ENCODE results near the gene LRCH2.
A peak's percentile ranks its signal among the peaks of the same experiment; 100 is the strongest.

Gene LRCH2

GRCh38 chrX:115173181-115173580 lies 60.7 kb downstream of the LRCH2 start:
- TF ChIP-seq CTCF (IDR thresholded peaks at IDR 0.05; ENCODE audit: borderline replicate concordance, control extremely low read depth, extremely low read depth, insufficient read depth, missing control alignments), result no peak

GRCh38 chrX:115147220-115147619 lies 86.7 kb downstream of the LRCH2 start:
- TF ChIP-seq CTCF (IDR thresholded peaks at IDR 0.05; ENCODE audit: borderline replicate concordance, control extremely low read depth, extremely low read depth, insufficient read depth, missing control alignments), result no peak
- peak; percentile 9 for DNase-seq (ENCODE audit: low spot score)
- in situ Hi-C loops (cut with MboI; ENCODE audit: low sequenced_read_pairs, unreplicated experiment), result no loop called here

More at GRCh38 chrX:115173181-115173580, 60.7 kb downstream of the LRCH2 start:
- no peak for DNase-seq (ENCODE audit: low spot score)
- in situ Hi-C loops (cut with MboI; ENCODE audit: low sequenced_read_pairs, unreplicated experiment), result no loop called here

GRCh38 chrX:115142057-115142456 lies 91.8 kb downstream of the LRCH2 start:
- TF ChIP-seq CTCF (IDR thresholded peaks at IDR 0.05; ENCODE audit: borderline replicate concordance, control extremely low read depth, extremely low read depth, insufficient read depth, missing control alignments), result no peak
- in situ Hi-C loops (cut with MboI; ENCODE audit: low sequenced_read_pairs, unreplicated experiment), result no loop called here

GRCh38 chrX:115138040-115138439 lies 95.9 kb downstream of the LRCH2 start:
- DNase-seq (ENCODE audit: low spot score), result no peak
- in situ Hi-C loops (cut with MboI; ENCODE audit: low sequenced_read_pairs, unreplicated experiment), result no loop called here
- TF ChIP-seq CTCF (IDR thresholded peaks at IDR 0.05; ENCODE audit: borderline replicate concordance, control extremely low read depth, extremely low read depth, insufficient read depth, missing control alignments), result no peak

More at GRCh38 chrX:115142057-115142456, 91.8 kb downstream of the LRCH2 start:
- no peak for DNase-seq (ENCODE audit: low spot score)

- DNase-seq (ENCODE audit: low spot score), result no peak
- no peak for TF ChIP-seq CTCF (IDR thresholded peaks at IDR 0.05; ENCODE audit: borderline replicate concordance, control extremely low read depth, extremely low read depth, insufficient read depth, missing control alignments)
- in situ Hi-C loops (cut with MboI; ENCODE audit: low sequenced_read_pairs, unreplicated experiment), result no loop called here
Observed at GRCh38 chrX:115134382-115134781, 99.5 kb downstream of the LRCH2 start.

- in situ Hi-C loops (cut with MboI; ENCODE audit: low sequenced_read_pairs, unreplicated experiment), result no loop called here
- DNase-seq (ENCODE audit: low spot score), result no peak
- TF ChIP-seq CTCF (IDR thresholded peaks at IDR 0.05; ENCODE audit: borderline replicate concordance, control extremely low read depth, extremely low read depth, insufficient read depth, missing control alignments), result no peak
Observed at GRCh38 chrX:115112411-115112810, 121.5 kb downstream of the LRCH2 start.

- DNase-seq (ENCODE audit: low spot score), result no peak
- no peak for TF ChIP-seq CTCF (IDR thresholded peaks at IDR 0.05; ENCODE audit: borderline replicate concordance, control extremely low read depth, extremely low read depth, insufficient read depth, missing control alignments)
- in situ Hi-C loops (cut with MboI; ENCODE audit: low sequenced_read_pairs, unreplicated experiment), result no loop called here
Observed at GRCh38 chrX:115098897-115099296, 135.0 kb downstream of the LRCH2 start.

All from GM13976 (cell line).